SJSA1 (cell line): Measurements from ENCODE around the gene FMN1. TPM values are rescaled to one million over a fixed set of nuclear protein-coding genes. Genes with fewer than 3 reads are reported as not detected.
"Not testable (repeated sequence)": the region's sequence is repeated elsewhere in the genome, so short reads cannot be mapped to it uniquely, and the experiment has no call there.

ENCODE experiments used
- DNase-seq, 2 experiments: peaks; one replicate each; pipeline ENCODE4 v3.0.0-alpha.2; 2015 to 2020; ENCODE audit warnings: low spot score in 2 of 2, low read depth in 1 of 2
- H3K27ac ChIP-seq: fragments of 250-450 bp; sonication (Bioruptor Pico); 2 replicates; pipeline ENCODE4 v1.5.1; 2020; ENCODE audit warnings: mild to moderate bottlenecking, moderate library complexity
- H3K27me3 ChIP-seq: fragments of 250-450 bp; sonication (Bioruptor Pico); replicated peaks from 2 replicates; pipeline ENCODE4 v1.5.1; 2020; ENCODE audit warnings: mild to moderate bottlenecking, moderate library complexity
- H3K36me3 ChIP-seq: fragments of 250-450 bp; sonication (Bioruptor Pico); 2 replicates; pipeline ENCODE4 v1.5.1; 2020; ENCODE audit warnings: mild to moderate bottlenecking
- H3K4me1 ChIP-seq: fragments of 250-450 bp; sonication (Bioruptor Pico); replicated peaks from 2 replicates; pipeline ENCODE4 v1.6.1; 2021; ENCODE audit warnings: mild to moderate bottlenecking
- H3K4me3 ChIP-seq: fragments of 250-450 bp; sonication (Bioruptor Pico); 2 replicates; pipeline ENCODE4 v1.5.1; 2020; ENCODE audit warnings: mild to moderate bottlenecking
- H3K9me3 ChIP-seq: fragments of 250-450 bp; sonication (Bioruptor Pico); replicated peaks from 2 replicates; pipeline ENCODE4 v1.5.1; 2020; ENCODE audit warnings: mild to moderate bottlenecking
- total RNA-seq: library from RNA; depleted of rRNA; stranded (reverse); fragments of >200 nt; shearing (Covaris generic); gene quantifications from 2 replicates; pipeline ENCODE4 v1.2.3, GENCODE V29; 2014

The FMN1 gene
- total RNA-seq, 1 experiment from 2014 or later: 2.4 TPM

- Histone ChIP-seq H3K4me3 (no peak overlapping the region), H3K9me3 (no peaks in the 10 kb centered on the region), H3K4me1 (peaks cover 70% of the 10 kb centered on the region), H3K36me3 (no peaks in the 10 kb centered on the region), H3K27ac (no peak overlapping the region), H3K27me3 (no peaks in the 10 kb centered on the region)
- DNase-seq: no peak
Observed at GRCh38 chr15:32857732-32858131, 336.8 kb downstream of the FMN1 start.

GRCh38 chr15:32856753-32857152 lies 337.8 kb downstream of the FMN1 start:
- Histone ChIP-seq H3K36me3 (no peaks in the 10 kb centered on the region), H3K4me3 (no peak overlapping the region), H3K27me3 (no peaks in the 10 kb centered on the region), H3K9me3 (no peaks in the 10 kb centered on the region), H3K27ac (peak overlapping the region; percentile 83), H3K4me1 (peaks cover 70% of the 10 kb centered on the region)
- peak; percentile 47 to 59 for DNase-seq

GRCh38 chr15:32855942-32856341 lies 338.6 kb downstream of the FMN1 start:
- H3K4me1 ChIP-seq: peaks cover 70% of the 10 kb centered on the region
- no peaks in the 10 kb centered on the region for H3K9me3 ChIP-seq
- H3K36me3 ChIP-seq: no peaks in the 10 kb centered on the region
- no peak overlapping the region for H3K4me3 ChIP-seq
- H3K27ac ChIP-seq: peak overlapping the region; percentile 83
- DNase-seq: peak; percentile 82 to 91
- no peaks in the 10 kb centered on the region for H3K27me3 ChIP-seq

GRCh38 chr15:32853592-32853991 lies 340.9 kb downstream of the FMN1 start:
- peaks cover 74% of the 10 kb centered on the region for H3K4me1 ChIP-seq
- DNase-seq: no peak
- peak overlapping the region; percentile 85; the same call in 1 of the 2 replicates for H3K27ac ChIP-seq
- no peaks in the 10 kb centered on the region for H3K36me3 ChIP-seq
- H3K9me3 ChIP-seq: no peaks in the 10 kb centered on the region
- no peak overlapping the region for H3K4me3 ChIP-seq
- no peaks in the 10 kb centered on the region for H3K27me3 ChIP-seq

DNA sequence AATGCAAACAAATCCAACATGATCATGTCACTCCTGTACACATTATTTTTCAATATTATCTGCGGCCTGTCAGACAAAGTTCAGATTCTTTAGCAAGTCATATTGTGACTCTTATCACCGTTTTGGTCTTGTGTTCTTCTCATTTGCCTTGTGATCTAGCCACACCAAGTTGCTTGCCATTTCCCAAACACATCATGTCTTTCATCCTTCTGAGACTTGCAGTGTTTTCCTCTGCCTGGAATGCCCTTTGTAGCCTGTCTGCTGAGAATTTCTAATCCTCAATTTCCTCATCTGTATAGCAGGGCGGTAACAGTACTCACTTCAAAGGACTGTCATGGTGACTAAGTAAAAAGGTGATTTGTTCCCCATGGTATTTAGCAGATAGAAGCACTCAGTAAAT lies 341.7 kb downstream of the FMN1 start:
- no peak overlapping the region for H3K4me3 ChIP-seq
- H3K27me3 ChIP-seq: no peaks in the 10 kb centered on the region
- H3K36me3 ChIP-seq: no peaks in the 10 kb centered on the region
- H3K4me1 ChIP-seq: peaks cover 67% of the 10 kb centered on the region
- H3K9me3 ChIP-seq: no peaks in the 10 kb centered on the region
- peak in 1 of 2 experiments; percentile 19 for DNase-seq
- H3K27ac ChIP-seq: peak overlapping the region; percentile 85

DNA sequence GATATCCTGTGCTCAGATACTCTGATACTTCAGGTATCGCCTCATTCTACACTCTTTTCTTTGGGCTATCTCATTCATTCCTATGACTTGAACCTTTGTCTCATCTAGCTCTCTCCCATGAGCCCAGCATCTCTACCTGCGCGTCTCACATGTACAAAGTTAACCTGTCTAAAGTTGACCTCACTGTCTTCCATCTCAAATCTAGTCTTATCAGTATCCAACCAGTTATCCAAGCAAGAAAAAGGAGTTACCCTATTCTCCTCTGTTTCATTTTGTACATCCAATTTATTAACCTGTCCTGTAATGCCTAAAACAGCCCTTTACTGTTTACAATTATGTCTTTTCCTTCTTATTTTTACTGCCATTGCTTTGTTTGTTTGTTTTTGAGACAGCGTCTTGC lies 342.5 kb downstream of the FMN1 start:
- peak in 1 of 2 experiments; percentile 15 for DNase-seq
- peak overlapping the region; percentile 85 for H3K27ac ChIP-seq
- no peaks in the 10 kb centered on the region for H3K27me3 ChIP-seq
- no peak overlapping the region for H3K4me3 ChIP-seq
- H3K36me3 ChIP-seq: peaks cover 2% of the 10 kb centered on the region; the same call in 1 of the 2 replicates
- no peaks in the 10 kb centered on the region for H3K9me3 ChIP-seq
- H3K4me1 ChIP-seq: peaks cover 61% of the 10 kb centered on the region

DNA sequence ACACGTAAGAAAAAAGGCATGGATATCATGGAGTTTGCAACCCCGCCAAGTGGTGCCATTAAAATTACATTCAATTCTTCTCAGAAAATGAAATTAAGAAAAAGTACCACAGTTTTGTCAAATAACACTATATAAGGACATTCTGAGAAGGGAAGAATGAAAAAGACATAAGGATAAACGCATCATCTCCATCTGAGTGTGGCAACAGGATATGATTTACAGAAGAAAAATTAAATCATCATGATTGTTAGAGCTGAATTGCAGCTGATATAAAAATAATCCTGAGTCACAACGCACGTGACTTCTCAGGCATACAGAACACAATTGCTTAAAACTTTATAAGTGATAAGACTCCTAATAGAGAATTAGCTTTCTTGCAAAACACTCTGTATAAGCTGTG lies 342.9 kb downstream of the FMN1 start:
- H3K36me3 ChIP-seq: peaks cover 6% of the 10 kb centered on the region; the same call in 1 of the 2 replicates
- H3K4me3 ChIP-seq: no peak overlapping the region
- H3K27ac ChIP-seq: peak overlapping the region; percentile 85
- H3K4me1 ChIP-seq: peaks cover 57% of the 10 kb centered on the region
- H3K27me3 ChIP-seq: no peaks in the 10 kb centered on the region
- DNase-seq: peak in 1 of 2 experiments; percentile 39
- no peaks in the 10 kb centered on the region for H3K9me3 ChIP-seq

- peaks cover 42% of the 10 kb centered on the region for H3K4me1 ChIP-seq
- H3K36me3 ChIP-seq: peaks cover 6% of the 10 kb centered on the region; the same call in 1 of the 2 replicates
- DNase-seq: peak in 1 of 2 experiments; percentile 79
- H3K27ac ChIP-seq: peak overlapping the region; percentile 85
- H3K9me3 ChIP-seq: no peaks in the 10 kb centered on the region
- H3K4me3 ChIP-seq: no peak overlapping the region
- no peaks in the 10 kb centered on the region for H3K27me3 ChIP-seq
Observed at GRCh38 chr15:32849769-32850668, 344.5 kb downstream of the FMN1 start.

DNA sequence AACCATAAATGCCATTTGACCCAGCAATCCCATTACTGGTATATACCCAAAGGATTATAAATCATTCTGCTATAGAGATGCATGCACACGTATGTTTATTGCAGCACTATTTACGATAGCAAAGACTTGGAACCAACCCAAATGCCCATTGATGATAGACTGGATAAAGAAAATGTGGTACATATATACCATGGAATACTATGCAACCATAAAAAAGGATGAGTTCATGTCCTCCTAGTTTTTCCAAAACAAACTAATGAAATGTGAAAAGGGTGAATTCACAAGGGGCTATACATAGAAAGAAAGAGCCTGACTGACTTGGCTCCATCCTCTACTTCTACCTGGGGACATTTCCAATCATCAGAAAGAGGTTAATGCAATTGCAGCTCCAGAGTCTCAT lies 347.8 kb downstream of the FMN1 start:
- peaks cover 29% of the 10 kb centered on the region for H3K4me1 ChIP-seq
- not testable (repeated sequence) for H3K27me3 ChIP-seq, H3K4me3 ChIP-seq, DNase-seq, H3K9me3 ChIP-seq, H3K36me3 ChIP-seq, H3K27ac ChIP-seq

GRCh38 chr15:32844118-32844711 lies 350.3 kb downstream of the FMN1 start:
- peaks cover 27% of the 10 kb centered on the region for H3K4me1 ChIP-seq
- H3K4me3 ChIP-seq: no peak overlapping the region
- H3K27ac ChIP-seq: no peak overlapping the region
- no peak for DNase-seq
- H3K9me3 ChIP-seq: no peaks in the 10 kb centered on the region
- peaks cover 6% of the 10 kb centered on the region; the same call in 1 of the 2 replicates for H3K36me3 ChIP-seq
- no peaks in the 10 kb centered on the region for H3K27me3 ChIP-seq

GRCh38 chr15:32843219-32843815 lies 351.2 kb downstream of the FMN1 start:
- no peaks in the 10 kb centered on the region for H3K27me3 ChIP-seq
- peaks cover 6% of the 10 kb centered on the region; the same call in 1 of the 2 replicates for H3K36me3 ChIP-seq
- peaks cover 35% of the 10 kb centered on the region for H3K4me1 ChIP-seq
- H3K9me3 ChIP-seq: no peaks in the 10 kb centered on the region
- H3K27ac ChIP-seq: no peak overlapping the region
- no peak for DNase-seq
- no peak overlapping the region for H3K4me3 ChIP-seq

GRCh38 chr15:32842081-32842480 lies 352.4 kb downstream of the FMN1 start:
- no peak for DNase-seq
- Histone ChIP-seq H3K4me3 (no peak overlapping the region), H3K27ac (no peak overlapping the region)

DNA sequence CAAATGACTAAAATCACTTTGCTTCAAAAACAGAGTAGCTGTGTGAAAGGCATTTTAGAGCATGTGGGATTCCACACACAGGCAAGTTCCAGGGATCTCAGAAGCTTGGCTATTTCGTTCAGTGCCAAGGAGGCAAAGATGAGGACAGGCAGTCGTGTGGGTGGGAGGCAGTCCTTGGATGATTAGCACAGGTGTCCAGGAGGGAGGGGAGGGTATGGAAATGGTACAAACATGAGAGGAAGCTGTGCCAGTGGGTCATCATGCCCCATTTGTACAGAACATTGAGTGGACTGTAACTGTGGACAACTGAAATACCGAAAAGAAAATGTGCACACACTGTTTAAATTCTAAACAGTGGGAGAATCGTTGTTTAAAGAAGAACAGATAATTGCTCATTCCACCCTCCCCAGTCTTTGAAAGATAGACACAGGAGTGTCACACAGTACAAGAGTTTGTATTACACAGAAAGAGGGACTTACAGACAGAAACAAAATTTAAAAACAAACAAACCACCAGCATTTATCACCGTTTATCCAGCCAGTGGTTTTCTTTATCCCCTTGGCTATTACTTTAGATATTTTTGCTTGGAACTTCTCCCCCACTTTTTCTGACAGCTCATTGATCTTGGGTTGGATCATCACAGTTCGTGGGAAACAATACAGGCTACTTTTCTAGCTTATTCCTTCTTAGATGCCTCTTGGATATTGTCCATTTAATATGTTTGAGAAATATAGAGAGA lies 353.8 kb downstream of the FMN1 start:
- Histone ChIP-seq H3K27ac (0 out of 2 replicates have a peak overlapping the region, but pooled peaks have one; percentile 2), H3K27me3 (no peaks in the 10 kb centered on the region), H3K36me3 (no peaks in the 10 kb centered on the region), H3K4me1 (peaks cover 42% of the 10 kb centered on the region), H3K4me3 (no peak overlapping the region), H3K9me3 (no peaks in the 10 kb centered on the region)
- DNase-seq: peak in 1 of 2 experiments; percentile 57

More at GRCh38 chr15:32842081-32842480, 352.4 kb downstream of the FMN1 start:
- Histone ChIP-seq H3K27me3 (no peaks in the 10 kb centered on the region), H3K9me3 (no peaks in the 10 kb centered on the region), H3K36me3 (peaks cover 5% of the 10 kb centered on the region; the same call in 1 of the 2 replicates), H3K4me1 (peaks cover 42% of the 10 kb centered on the region)
